K562 (cell line): Measurements from ENCODE around the gene AURKB. TPM values are rescaled to one million over a fixed set of nuclear protein-coding genes. Genes with fewer than 3 reads are reported as not detected.

Source experiments
- ATAC-seq: fragments of 200-7000 bp; cut with Tn5 transposase; 3 replicates; pipeline ENCODE4 v1.9.1; 2020; ENCODE audit warnings: moderate library complexity
- BruUV-seq: library from RNA; stranded (reverse); fragments of 400-500 nt; replicated peaks from 2 replicates; lab custom pipeline; 2021; lab: Mats Ljungman, UMichigan
- CTCF ChIA-PET: fragments of 300-600 bp; formaldehyde crosslinking; extraction: SDS; loops from one replicate; lab custom pipeline; 2021; ENCODE audit warnings: low intra/inter-chr PET ratio; lab: Yijun Ruan, JAX
- POLR2A ChIA-PET: fragments of 300-600, 350-650 bp; sonication (Branson Sonifier 250); formaldehyde crosslinking; extraction: SDS; loops from one replicate; lab custom pipeline; 2021; ENCODE audit warnings: antibody characterized with exemption, inconsistent platforms; lab: Yijun Ruan, JAX
- DNase-seq, 4 experiments: peaks; one replicate each; pipeline versions ENCODE4 v3.0.0 to v3.0.0-alpha.2; 2011 to 2018; ENCODE audit warnings: low spot score in 3 of 4, mixed read lengths in 3 of 4; ENCODE audit errors: extremely low read depth in 1 of 4
- FAIRE-seq: peaks from 2 replicates; lab custom pipeline; 2011; peaks lifted over from hg19 to GRCh38; lab: Jason Lieb, UNC
- H2AFZ ChIP-seq: 2 replicates; pipeline ENCODE4 v1.6.0; 2011; ENCODE audit warnings: low read depth, low read length, control low read depth, inconsistent platforms
- H3K27ac ChIP-seq: fragments of 200-600 bp; 3 replicates; pipeline ENCODE4 v1.8.0; 2011; ENCODE audit warnings: low read depth, mild to moderate bottlenecking, control low read depth, inconsistent platforms, low read length, moderate library complexity, mixed read lengths; ENCODE audit errors: extremely low read depth
- H3K27me3 ChIP-seq, 2 experiments: fragments of 300-600 bp in 1 of 2; 2 replicates in 1 of 2; 3 replicates in 1 of 2; pipeline versions ENCODE4 v1.6.0 to v1.8.0; 2011; ENCODE audit warnings: inconsistent platforms in 2 of 2, low read length in 2 of 2, mild to moderate bottlenecking in 1 of 2, mixed read lengths in 1 of 2, moderate library complexity in 1 of 2; ENCODE audit not compliant: control insufficient read depth in 2 of 2, insufficient read depth in 2 of 2
- H3K36me3 ChIP-seq: fragments of 300-600 bp; 3 replicates; pipeline ENCODE4 v1.8.0; 2011; ENCODE audit warnings: mild to moderate bottlenecking, low read length, inconsistent platforms; ENCODE audit not compliant: control insufficient read depth, insufficient read depth
- H3K4me1 ChIP-seq, 2 experiments: fragments of 200-600 bp in 1 of 2; replicated peaks in 1 of 2; 2 replicates in 1 of 2; 3 replicates in 1 of 2; pipeline versions ENCODE4 v1.5.1 to v1.8.0; 2011; ENCODE audit warnings: inconsistent platforms in 2 of 2, low read length in 2 of 2, mild to moderate bottlenecking in 1 of 2, mixed read lengths in 1 of 2, moderate library complexity in 1 of 2; ENCODE audit not compliant: control insufficient read depth in 2 of 2, insufficient read depth in 2 of 2
- H3K4me2 ChIP-seq: 2 replicates; pipeline ENCODE4 v1.6.1; 2011; ENCODE audit warnings: low read length, control low read depth, inconsistent platforms, mixed read lengths; ENCODE audit not compliant: insufficient read depth
- H3K4me3 ChIP-seq: fragments of 200-600 bp; sonication (generic), shearing (Covaris generic); 2 replicates; pipeline ENCODE4 v1.5.1; 2016; ENCODE audit warnings: control low read depth, inconsistent platforms
- H3K79me2 ChIP-seq: fragments of 200-600 bp; 3 replicates; pipeline ENCODE4 v1.8.0; 2011; ENCODE audit warnings: low read length, inconsistent platforms; ENCODE audit not compliant: control insufficient read depth, insufficient read depth
- H3K9ac ChIP-seq, 2 experiments: 2 replicates each; pipeline versions ENCODE4 v1.6.0 to v1.6.1; 2011; ENCODE audit warnings: low read depth in 2 of 2, low read length in 2 of 2, control low read depth in 1 of 2, inconsistent platforms in 1 of 2, mild to moderate bottlenecking in 1 of 2, mixed read lengths in 1 of 2; ENCODE audit not compliant: insufficient read depth in 1 of 2
- H3K9me1 ChIP-seq: one replicate; pipeline ENCODE4 v1.6.0; 2011; ENCODE audit warnings: inconsistent platforms, mild to moderate bottlenecking, low read length, moderate library complexity; ENCODE audit not compliant: control insufficient read depth, insufficient read depth
- H3K9me3 ChIP-seq: replicated peaks from 2 replicates; pipeline ENCODE4 v1.5.1; 2011; ENCODE audit warnings: low read depth, low read length, inconsistent platforms; ENCODE audit not compliant: control insufficient read depth, insufficient read depth
- H4K20me1 ChIP-seq: replicated peaks from 2 replicates; pipeline ENCODE4 v1.6.1; 2011; ENCODE audit warnings: low read length, inconsistent platforms, mixed read lengths; ENCODE audit not compliant: control insufficient read depth, insufficient read depth
- CC2D1A ChIP-seq: fragments of 450-650 bp; IDR thresholded peaks from 2 replicates; pipeline ENCODE4 v1.6.1; 2017; ENCODE audit warnings: mild to moderate bottlenecking
- CXXC5 ChIP-seq: fragments of 250-450 bp; sonication (Bioruptor Pico); IDR thresholded peaks from 2 replicates; pipeline ENCODE4 v1.8.0; 2022; ENCODE audit warnings: inconsistent platforms, mild to moderate bottlenecking, moderate library complexity
- ESRRA ChIP-seq: fragments of 450-650 bp; IDR thresholded peaks from 2 replicates; pipeline ENCODE4 v1.6.1; 2014; ENCODE audit warnings: low read depth, mild to moderate bottlenecking, moderate library complexity, borderline replicate concordance
- GATAD2A ChIP-seq: fragments of 450-650 bp; IDR thresholded peaks from 2 replicates; pipeline ENCODE4 v1.6.1; 2017
- GTF2F1 ChIP-seq: IDR thresholded peaks from 2 replicates; pipeline ENCODE4 v1.6.1; 2011; ENCODE audit warnings: low read depth, low read length, improper control_type of control experiment
- HEY1 ChIP-seq: fragments of 250-450 bp; sonication (Bioruptor Pico); IDR thresholded peaks from 2 replicates; pipeline ENCODE4 v1.5.0; 2020; ENCODE audit warnings: mild to moderate bottlenecking, moderate library complexity, borderline replicate concordance
- JUND ChIP-seq, 2 experiments: IDR thresholded peaks; 2 replicates in 1 of 2; 3 replicates in 1 of 2; pipeline ENCODE4 v1.6.1; 2011; ENCODE audit warnings: borderline replicate concordance in 2 of 2, low read depth in 2 of 2, low read length in 2 of 2, improper control_type of control experiment in 1 of 2, missing biosample characterization in 1 of 2, missing genetic modification characterization in 1 of 2, missing genetic modification reagents in 1 of 2
- MAFG ChIP-seq: fragments of 450-650 bp; conservative IDR thresholded peaks from 2 replicates; pipeline ENCODE4 v1.6.1; 2016; ENCODE audit warnings: missing genetic modification characterization, missing compliant biosample characterization
- MAFK ChIP-seq: IDR thresholded peaks from 2 replicates; pipeline ENCODE4 v1.6.1; 2011; ENCODE audit warnings: low read length, improper control_type of control experiment
- NFE2 ChIP-seq: IDR thresholded peaks from 2 replicates; pipeline ENCODE4 v1.6.1; 2014; ENCODE audit warnings: antibody characterized with exemption, low read depth
- NR2C1 ChIP-seq, 2 experiments: fragments of 450-650 bp; IDR thresholded peaks; 2 replicates each; pipeline ENCODE4 v1.6.1; 2017; ENCODE audit warnings: mild to moderate bottlenecking in 2 of 2, antibody characterized with exemption in 1 of 2, inconsistent platforms in 1 of 2, missing compliant biosample characterization in 1 of 2, missing genetic modification characterization in 1 of 2
- NRF1 ChIP-seq, 2 experiments: fragments of 450-650 bp; IDR thresholded peaks in 1 of 2; conservative IDR thresholded peaks in 1 of 2; 2 replicates each; pipeline ENCODE4 v1.6.1; 2014; ENCODE audit warnings: mild to moderate bottlenecking in 2 of 2
- PTTG1 ChIP-seq: fragments of 450-650 bp; IDR thresholded peaks from 2 replicates; pipeline ENCODE4 v1.6.1; 2016; ENCODE audit warnings: low read depth, mild to moderate bottlenecking, missing genetic modification characterization, missing compliant biosample characterization
- RCOR1 ChIP-seq, 2 experiments: IDR thresholded peaks; 2 replicates each; pipeline ENCODE4 v1.6.1; 2012; ENCODE audit warnings: low read depth in 2 of 2, low read length in 2 of 2, borderline replicate concordance in 1 of 2, improper control_type of control experiment in 1 of 2
- TGIF2 ChIP-seq: sonication (generic); formaldehyde crosslinking; IDR thresholded peaks from 2 replicates; pipeline ENCODE4 v1.8.1; 2022; ENCODE audit warnings: mild to moderate bottlenecking, missing genetic modification reagents, moderate library complexity
- ZFX ChIP-seq: sonication (generic); formaldehyde crosslinking; IDR thresholded peaks from 2 replicates; pipeline ENCODE4 v1.8.0; 2022; ENCODE audit warnings: mild to moderate bottlenecking, missing genetic modification reagents, moderate library complexity
- ZNF174 ChIP-seq: fragments of 250-450 bp; sonication (Bioruptor Pico); IDR thresholded peaks from 2 replicates; pipeline ENCODE4 v1.4.0; 2020; ENCODE audit warnings: mild to moderate bottlenecking
- ZNF445 ChIP-seq: fragments of 250-450 bp; sonication (Bioruptor Pico); IDR thresholded peaks from 2 replicates; pipeline ENCODE4 v1.4.0; 2020; ENCODE audit warnings: low read depth, mild to moderate bottlenecking, moderate library complexity
- ZNF766 ChIP-seq: fragments of 200-800 bp; sonication (Bioruptor generic); conservative IDR thresholded peaks from 2 replicates; pipeline ENCODE4 v1.6.1; 2016; ENCODE audit warnings: missing genetic modification characterization, missing compliant biosample characterization
- WGBS: fragments of 100-300 bp; shearing (Covaris generic); methylation state at CpG from one replicate; pipeline ENCODE4 v1.1.6; 2016; ENCODE audit warnings: low coverage, mixed read lengths; ENCODE audit not compliant: insufficient coverage; ENCODE audit errors: missing lambda C conversion rate; 5-methylcytosine and 5-hydroxymethylcytosine counted together
- in situ Hi-C: fragments of 300-500 bp; cut with MboI; formaldehyde crosslinking; loops from 4 replicates; pipeline ENCODE4 v1.15.0; 2018; ENCODE audit warnings: inconsistent platforms, mixed read lengths
- intact Hi-C: fragments of 100-400 bp; cut with micrococcal nuclease; formaldehyde crosslinking; loops from 2 replicates; pipeline ENCODE4 v1.14.2; 2022
- polyA plus RNA-seq, 8 experiments: library from polyadenylated mRNA; depleted of rRNA in 4 of 8; stranded (reverse) in 5 of 8; unstranded in 3 of 8; fragments of >200 nt; fragmentation: Nextera tagmentation in 2 of 8; fragmentation: Illumina TruSeq in 1 of 8; extraction: Ambion mirVana in 2 of 8; extraction: Trizol in 1 of 8; gene quantifications; 2 replicates each; pipeline versions ENCODE4 v1.2.1 to v1.2.3, GENCODE V29; 2011 to 2014; ENCODE audit warnings: inconsistent platforms in 1 of 8, missing spikeins in 1 of 8
- total RNA-seq, 7 experiments: library from RNA; depleted of rRNA in 6 of 7; stranded (reverse); fragments of >200 nt in 6 of 7; fragmentation: Illumina TruSeq in 2 of 7; extraction: Trizol in 2 of 7; gene quantifications; 2 replicates each; pipeline versions ENCODE4 v1.2.1 to v1.2.3, GENCODE V29; 2011 to 2021; ENCODE audit warnings: low replicate concordance in 1 of 7
- TF ChIP-seq, protein P1 (sequence below): sonication (generic); formaldehyde crosslinking; IDR thresholded peaks from 2 replicates; pipeline ENCODE4 v1.8.1; 2023; ENCODE audit warnings: mild to moderate bottlenecking, missing genetic modification reagents

AURKB gene
- total and polyA plus RNA-seq, 9 of the 15 experiments (the other 6 are each of a cell fraction or from before 2014, with no cell fraction given): 27.2 to 114 (median 74.8) TPM

GRCh38 chr17:8176998-8177731 is 33.2 kb downstream of the AURKB start:
- DNase-seq (peak in 2 of 4 experiments; percentile 23 to 75), FAIRE-seq (peak; percentile 58), ATAC-seq (no peak)
- intact Hi-C loops (no loop called here), in situ Hi-C loops (no loop called here)
- ChIA-PET POLR2A (interaction anchor here (0.6 to 1.0 kb wide), 3 partner anchors 21 to 506 kb away, joined by 3 to 4 read pairs (median 3); no protein-coding TSS in a partner anchor), CTCF (no interaction called here)
- WGBS: 50% methylated on average over 19 of the region's 19 CpGs
- H3K9ac ChIP-seq: peak overlapping the region; percentile 75 to 95; a peak in 3 of 4 replicates
- no peaks in the 10 kb centered on the region for H3K27me3 ChIP-seq
- peak overlapping the region; percentile 93 for H2AFZ ChIP-seq
- H3K27ac ChIP-seq: peak overlapping the region; percentile 78; the same call in 1 of the 3 replicates
- no peaks in the 10 kb centered on the region for H3K9me1 ChIP-seq
- peaks cover 10% of the 10 kb centered on the region for H3K79me2 ChIP-seq
- BruUV-seq: no TSS peak
- no peaks in the 10 kb centered on the region for H3K9me3 ChIP-seq
- H3K4me2 ChIP-seq: peak overlapping the region; percentile 88
- no peaks in the 10 kb centered on the region for H3K36me3 ChIP-seq
- no peaks in the 10 kb centered on the region; the same call in 1 of the 2 replicates for H4K20me1 ChIP-seq
- H3K4me3 ChIP-seq: peak overlapping the region; percentile 54
- peaks cover 25 to 34% of the 10 kb centered on the region in 2 experiments; a peak in 4 of 5 replicates for H3K4me1 ChIP-seq
- TF ChIP-seq NR2C1 (IDR thresholded peaks at IDR 0.05): peak; percentile 23; the same call in 1 of the 2 replicates
- TF ChIP-seq NR2C1 (tag; IDR thresholded peaks at IDR 0.05): peak; percentile 60
- peak; percentile 74; the same call in 1 of the 2 replicates for TF ChIP-seq MAFG (tag)
- peak; percentile 23; the same call in 1 of the 2 replicates for TF ChIP-seq CXXC5 (CRISPR knock-in tag)
- no peak for TF ChIP-seq CC2D1A
- TF ChIP-seq, protein P1, sequence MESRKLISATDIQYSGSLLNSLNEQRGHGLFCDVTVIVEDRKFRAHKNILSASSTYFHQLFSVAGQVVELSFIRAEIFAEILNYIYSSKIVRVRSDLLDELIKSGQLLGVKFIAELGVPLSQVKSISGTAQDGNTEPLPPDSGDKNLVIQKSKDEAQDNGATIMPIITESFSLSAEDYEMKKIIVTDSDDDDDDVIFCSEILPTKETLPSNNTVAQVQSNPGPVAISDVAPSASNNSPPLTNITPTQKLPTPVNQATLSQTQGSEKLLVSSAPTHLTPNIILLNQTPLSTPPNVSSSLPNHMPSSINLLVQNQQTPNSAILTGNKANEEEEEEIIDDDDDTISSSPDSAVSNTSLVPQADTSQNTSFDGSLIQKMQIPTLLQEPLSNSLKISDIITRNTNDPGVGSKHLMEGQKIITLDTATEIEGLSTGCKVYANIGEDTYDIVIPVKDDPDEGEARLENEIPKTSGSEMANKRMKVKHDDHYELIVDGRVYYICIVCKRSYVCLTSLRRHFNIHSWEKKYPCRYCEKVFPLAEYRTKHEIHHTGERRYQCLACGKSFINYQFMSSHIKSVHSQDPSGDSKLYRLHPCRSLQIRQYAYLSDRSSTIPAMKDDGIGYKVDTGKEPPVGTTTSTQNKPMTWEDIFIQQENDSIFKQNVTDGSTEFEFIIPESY (CRISPR knock-in tag): peak; percentile 29; the same call in 1 of the 2 replicates
- no peak for TF ChIP-seq GTF2F1
- TF ChIP-seq HEY1 (CRISPR knock-in tag): no peak
- peak; percentile 42; the same call in 1 of the 2 replicates for TF ChIP-seq ESRRA
- TF ChIP-seq ZNF174 (CRISPR knock-in tag): no peak
- TF ChIP-seq ZFX (CRISPR knock-in tag): peak; percentile 35; the same call in 1 of the 2 replicates
- TF ChIP-seq ZNF445 (CRISPR knock-in tag): no peak
- TF ChIP-seq PTTG1: no peak
- TF ChIP-seq JUND (IDR thresholded peaks at IDR 0.05; ENCODE audit: borderline replicate concordance, low read depth, low read length): no peak
- TF ChIP-seq JUND (tag; IDR thresholded peaks at IDR 0.05; ENCODE audit: borderline replicate concordance, low read depth, low read length): no peak; the same call in 2 of the 3 replicates
- TF ChIP-seq MAFK: peak; percentile 5; the same call in 1 of the 2 replicates
- TF ChIP-seq GATAD2A: no peak
- TF ChIP-seq NRF1 (conservative IDR thresholded peaks at IDR 0.05 in 1 of 2, IDR thresholded peaks at IDR 0.05 in 1 of 2): peak; percentile 48 to 59
- no peak for TF ChIP-seq TGIF2
- TF ChIP-seq NFE2: peak; percentile 71
- TF ChIP-seq ZNF766 (CRISPR knock-in tag): 0 out of 2 replicates have a peak, but pooled peaks have one; percentile 35
- TF ChIP-seq RCOR1 (IDR thresholded peaks at IDR 0.05; ENCODE audit: borderline replicate concordance in 1 of 2, low read depth in 2 of 2, low read length in 2 of 2): peak in 1 of 2 experiments; percentile 45; a peak in 1 of 4 replicates
